ENCODE data around the gene LMCD1. TPM values are rescaled to one million over a fixed set of nuclear protein-coding genes. Genes with fewer than 3 reads are reported as not detected.
A peak's percentile ranks its signal among the peaks of the same experiment; 100 is the strongest.

Gene LMCD1
- total and polyA plus RNA-seq, 2 experiments from 2014 or later: 21.8 to 35.3 TPM

- H3K4me1 ChIP-seq (ENCODE audit: insufficient read depth): peaks cover 6% of the 10 kb centered on the region; the same call in 1 of the 2 replicates
- H3K4me1 Mint-ChIP-seq: peaks cover 10% of the 10 kb centered on the region; the same call in 2 of the 3 replicates
- no peaks in the 10 kb centered on the region for H3K27me3 ChIP-seq (ENCODE audit: insufficient read depth)
- no peak overlapping the region for H3K27ac ChIP-seq (ENCODE audit: low read depth)
- H3K27ac Mint-ChIP-seq: no peak overlapping the region
- no peaks in the 10 kb centered on the region for H3K9me3 Mint-ChIP-seq
- H3K4me3 ChIP-seq: no peak overlapping the region
- H3K9me2 ChIP-seq (ENCODE audit: insufficient read depth): no peaks in the 10 kb centered on the region
- H3K4me2 ChIP-seq: no peak overlapping the region
- no peaks in the 10 kb centered on the region for H3F3A ChIP-seq (replicated peaks; ENCODE audit: low read depth)
- H3K36me3 ChIP-seq (ENCODE audit: insufficient read depth): no peaks in the 10 kb centered on the region; the same call in 1 of the 2 replicates
- no peaks in the 10 kb centered on the region for H3K79me2 ChIP-seq (replicated peaks; ENCODE audit: insufficient read depth)
- no peak overlapping the region for H3K4me3 Mint-ChIP-seq
- H3K27me3 Mint-ChIP-seq (ENCODE audit: insufficient read depth, low read depth, poor library complexity): peaks cover 6% of the 10 kb centered on the region
- H4K20me1 ChIP-seq (replicated peaks; ENCODE audit: insufficient read depth): no peaks in the 10 kb centered on the region
- no peaks in the 10 kb centered on the region for H3K36me3 Mint-ChIP-seq (ENCODE audit: low read depth)
- TF ChIP-seq EZH2 (IDR thresholded peaks at IDR 0.05; ENCODE audit: low read depth, unreplicated experiment) (no peak), ZNF331 (CRISPR knock-in tag; IDR thresholded peaks at IDR 0.05; ENCODE audit: low read depth) (no peak)
- DNase-seq (ENCODE audit: low spot score): no peak
- peak; percentile 39; the same call in 2 of the 3 replicates for ATAC-seq
- no peak overlapping the region for H2AFZ ChIP-seq
Measured at GRCh38 chr3:8574040-8574669, 72.5 kb downstream of the LMCD1 start.

- ATAC-seq: no peak
- no peak overlapping the region for H3K4me3 ChIP-seq
- no peaks in the 10 kb centered on the region for H3K9me2 ChIP-seq (ENCODE audit: insufficient read depth)
- no peak for DNase-seq (ENCODE audit: low spot score)
- H3K4me3 Mint-ChIP-seq: no peak overlapping the region
- no peak overlapping the region for H3K4me2 ChIP-seq
- H3K27me3 ChIP-seq (ENCODE audit: insufficient read depth): no peaks in the 10 kb centered on the region
- no peaks in the 10 kb centered on the region; the same call in 1 of the 2 replicates for H3K36me3 ChIP-seq (ENCODE audit: insufficient read depth)
- H3K36me3 Mint-ChIP-seq (ENCODE audit: low read depth): no peaks in the 10 kb centered on the region
- peaks cover 6% of the 10 kb centered on the region; the same call in 1 of the 2 replicates for H3K4me1 ChIP-seq (ENCODE audit: insufficient read depth)
- no peaks in the 10 kb centered on the region for H3K79me2 ChIP-seq (replicated peaks; ENCODE audit: insufficient read depth)
- H3K27ac Mint-ChIP-seq: no peak overlapping the region
- H4K20me1 ChIP-seq (replicated peaks; ENCODE audit: insufficient read depth): no peaks in the 10 kb centered on the region
- no peaks in the 10 kb centered on the region for H3F3A ChIP-seq (replicated peaks; ENCODE audit: low read depth)
- no peaks in the 10 kb centered on the region for H3K9me3 Mint-ChIP-seq
- no peak overlapping the region for H2AFZ ChIP-seq
- no peak overlapping the region for H3K27ac ChIP-seq (ENCODE audit: low read depth)
- peaks cover 10% of the 10 kb centered on the region; the same call in 2 of the 3 replicates for H3K4me1 Mint-ChIP-seq
- peaks cover 5% of the 10 kb centered on the region for H3K27me3 Mint-ChIP-seq (ENCODE audit: insufficient read depth, low read depth, poor library complexity)
- TF ChIP-seq ZNF331 (CRISPR knock-in tag; IDR thresholded peaks at IDR 0.05; ENCODE audit: low read depth) (no peak), POLR2AphosphoS5 (IDR thresholded peaks at IDR 0.05; ENCODE audit: low read depth) (no peak), EZH2 (IDR thresholded peaks at IDR 0.05; ENCODE audit: low read depth, unreplicated experiment) (no peak), EZH2phosphoT487 (IDR thresholded peaks at IDR 0.05; ENCODE audit: unreplicated experiment) (no peak), ETS1 (IDR thresholded peaks at IDR 0.05) (no peak), ZNF114 (CRISPR knock-in tag; IDR thresholded peaks at IDR 0.05) (no peak), STAT1 (IDR thresholded peaks at IDR 0.05; ENCODE audit: unreplicated experiment) (no peak), CREB1 (CRISPR knock-in tag; IDR thresholded peaks at IDR 0.05; ENCODE audit: low read depth) (no peak)
- TF ChIP-seq, protein P1, sequence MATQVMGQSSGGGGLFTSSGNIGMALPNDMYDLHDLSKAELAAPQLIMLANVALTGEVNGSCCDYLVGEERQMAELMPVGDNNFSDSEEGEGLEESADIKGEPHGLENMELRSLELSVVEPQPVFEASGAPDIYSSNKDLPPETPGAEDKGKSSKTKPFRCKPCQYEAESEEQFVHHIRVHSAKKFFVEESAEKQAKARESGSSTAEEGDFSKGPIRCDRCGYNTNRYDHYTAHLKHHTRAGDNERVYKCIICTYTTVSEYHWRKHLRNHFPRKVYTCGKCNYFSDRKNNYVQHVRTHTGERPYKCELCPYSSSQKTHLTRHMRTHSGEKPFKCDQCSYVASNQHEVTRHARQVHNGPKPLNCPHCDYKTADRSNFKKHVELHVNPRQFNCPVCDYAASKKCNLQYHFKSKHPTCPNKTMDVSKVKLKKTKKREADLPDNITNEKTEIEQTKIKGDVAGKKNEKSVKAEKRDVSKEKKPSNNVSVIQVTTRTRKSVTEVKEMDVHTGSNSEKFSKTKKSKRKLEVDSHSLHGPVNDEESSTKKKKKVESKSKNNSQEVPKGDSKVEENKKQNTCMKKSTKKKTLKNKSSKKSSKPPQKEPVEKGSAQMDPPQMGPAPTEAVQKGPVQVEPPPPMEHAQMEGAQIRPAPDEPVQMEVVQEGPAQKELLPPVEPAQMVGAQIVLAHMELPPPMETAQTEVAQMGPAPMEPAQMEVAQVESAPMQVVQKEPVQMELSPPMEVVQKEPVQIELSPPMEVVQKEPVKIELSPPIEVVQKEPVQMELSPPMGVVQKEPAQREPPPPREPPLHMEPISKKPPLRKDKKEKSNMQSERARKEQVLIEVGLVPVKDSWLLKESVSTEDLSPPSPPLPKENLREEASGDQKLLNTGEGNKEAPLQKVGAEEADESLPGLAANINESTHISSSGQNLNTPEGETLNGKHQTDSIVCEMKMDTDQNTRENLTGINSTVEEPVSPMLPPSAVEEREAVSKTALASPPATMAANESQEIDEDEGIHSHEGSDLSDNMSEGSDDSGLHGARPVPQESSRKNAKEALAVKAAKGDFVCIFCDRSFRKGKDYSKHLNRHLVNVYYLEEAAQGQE (IDR thresholded peaks at IDR 0.05; ENCODE audit: unreplicated experiment): no peak
- TF ChIP-seq, protein P2, sequence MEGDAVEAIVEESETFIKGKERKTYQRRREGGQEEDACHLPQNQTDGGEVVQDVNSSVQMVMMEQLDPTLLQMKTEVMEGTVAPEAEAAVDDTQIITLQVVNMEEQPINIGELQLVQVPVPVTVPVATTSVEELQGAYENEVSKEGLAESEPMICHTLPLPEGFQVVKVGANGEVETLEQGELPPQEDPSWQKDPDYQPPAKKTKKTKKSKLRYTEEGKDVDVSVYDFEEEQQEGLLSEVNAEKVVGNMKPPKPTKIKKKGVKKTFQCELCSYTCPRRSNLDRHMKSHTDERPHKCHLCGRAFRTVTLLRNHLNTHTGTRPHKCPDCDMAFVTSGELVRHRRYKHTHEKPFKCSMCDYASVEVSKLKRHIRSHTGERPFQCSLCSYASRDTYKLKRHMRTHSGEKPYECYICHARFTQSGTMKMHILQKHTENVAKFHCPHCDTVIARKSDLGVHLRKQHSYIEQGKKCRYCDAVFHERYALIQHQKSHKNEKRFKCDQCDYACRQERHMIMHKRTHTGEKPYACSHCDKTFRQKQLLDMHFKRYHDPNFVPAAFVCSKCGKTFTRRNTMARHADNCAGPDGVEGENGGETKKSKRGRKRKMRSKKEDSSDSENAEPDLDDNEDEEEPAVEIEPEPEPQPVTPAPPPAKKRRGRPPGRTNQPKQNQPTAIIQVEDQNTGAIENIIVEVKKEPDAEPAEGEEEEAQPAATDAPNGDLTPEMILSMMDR (conservative IDR thresholded peaks at IDR 0.05; ENCODE audit: low read depth in 2 of 2): no peak
Measured at GRCh38 chr3:8574670-8575322, 73.2 kb downstream of the LMCD1 start.

Measured in GM23338 (cell line).